Muscle of leg (tissue), 11 donors: ENCODE results near the gene MED28. TPM values are rescaled to one million over a fixed set of nuclear protein-coding genes. Genes with fewer than 3 reads are reported as not detected.
A peak's percentile ranks its signal among the peaks of the same experiment; 100 is the strongest.

Experiments used
- DNase-seq: peaks from one replicate; pipeline ENCODE4 v3.0.0; 2013
- H3K27ac ChIP-seq: one replicate; pipeline ENCODE4 v1.5.1; 2013; ENCODE audit warnings: mild to moderate bottlenecking, low read length, control low read depth
- H3K27me3 ChIP-seq: one replicate; pipeline ENCODE4 v1.6.1; 2013; ENCODE audit warnings: low read length; ENCODE audit not compliant: control insufficient read depth, insufficient read depth
- H3K36me3 ChIP-seq: one replicate; pipeline ENCODE4 v1.6.1; 2013; ENCODE audit warnings: low read length; ENCODE audit not compliant: control insufficient read depth, insufficient read depth
- H3K4me1 ChIP-seq: one replicate; pipeline ENCODE4 v1.6.1; 2013; ENCODE audit warnings: low read length; ENCODE audit not compliant: control insufficient read depth, insufficient read depth
- H3K4me3 ChIP-seq: one replicate; pipeline ENCODE4 v1.5.1; 2013; ENCODE audit warnings: low read length, control low read depth
- H3K9me3 ChIP-seq: replicated peaks from 2 replicates; pipeline ENCODE4 v1.6.1; 2013; ENCODE audit warnings: low read depth, low read length; ENCODE audit not compliant: control insufficient read depth
- WGBS: methylation state at CpG from one replicate; pipeline ENCODE4 v1.1.5; 2013; ENCODE audit warnings: missing lambda C conversion rate; ENCODE audit not compliant: insufficient coverage; 5-methylcytosine and 5-hydroxymethylcytosine counted together
- polyA plus RNA-seq, 8 donors: library from polyadenylated mRNA; unstranded; fragments of 120-200 nt; gene quantifications; one replicate each; pipeline versions ENCODE4 v1.2.1 to v1.2.3, GENCODE V29; 2013; ENCODE audit warnings: inconsistent platforms in 1 of 8, low replicate concordance in 1 of 8; ENCODE audit not compliant: insufficient read length in 8 of 8, insufficient read depth in 1 of 8
- total RNA-seq: library from RNA; stranded (reverse); fragments of 120-200 nt; gene quantifications from one replicate; pipeline ENCODE4 v1.2.4, GENCODE V29; 2013

The MED28 gene
- total and polyA plus RNA-seq, 9 donors = 15.5 to 33.1 (median 26.9) TPM

- no peaks in the 10 kb centered on the region for H3K9me3 ChIP-seq
- H3K4me3 ChIP-seq = no peak overlapping the region
- no peak overlapping the region for H3K27ac ChIP-seq
- DNase-seq = no peak
- H3K27me3 ChIP-seq = no peaks in the 10 kb centered on the region
- WGBS = 86% methylated on average over 16 of the region's 17 CpGs
- no peaks in the 10 kb centered on the region for H3K4me1 ChIP-seq
- peaks cover 34% of the 10 kb centered on the region for H3K36me3 ChIP-seq
These were observed 21.9 kb downstream of the MED28 start for GRCh38 chr4:17636341-17636695.

DNA sequence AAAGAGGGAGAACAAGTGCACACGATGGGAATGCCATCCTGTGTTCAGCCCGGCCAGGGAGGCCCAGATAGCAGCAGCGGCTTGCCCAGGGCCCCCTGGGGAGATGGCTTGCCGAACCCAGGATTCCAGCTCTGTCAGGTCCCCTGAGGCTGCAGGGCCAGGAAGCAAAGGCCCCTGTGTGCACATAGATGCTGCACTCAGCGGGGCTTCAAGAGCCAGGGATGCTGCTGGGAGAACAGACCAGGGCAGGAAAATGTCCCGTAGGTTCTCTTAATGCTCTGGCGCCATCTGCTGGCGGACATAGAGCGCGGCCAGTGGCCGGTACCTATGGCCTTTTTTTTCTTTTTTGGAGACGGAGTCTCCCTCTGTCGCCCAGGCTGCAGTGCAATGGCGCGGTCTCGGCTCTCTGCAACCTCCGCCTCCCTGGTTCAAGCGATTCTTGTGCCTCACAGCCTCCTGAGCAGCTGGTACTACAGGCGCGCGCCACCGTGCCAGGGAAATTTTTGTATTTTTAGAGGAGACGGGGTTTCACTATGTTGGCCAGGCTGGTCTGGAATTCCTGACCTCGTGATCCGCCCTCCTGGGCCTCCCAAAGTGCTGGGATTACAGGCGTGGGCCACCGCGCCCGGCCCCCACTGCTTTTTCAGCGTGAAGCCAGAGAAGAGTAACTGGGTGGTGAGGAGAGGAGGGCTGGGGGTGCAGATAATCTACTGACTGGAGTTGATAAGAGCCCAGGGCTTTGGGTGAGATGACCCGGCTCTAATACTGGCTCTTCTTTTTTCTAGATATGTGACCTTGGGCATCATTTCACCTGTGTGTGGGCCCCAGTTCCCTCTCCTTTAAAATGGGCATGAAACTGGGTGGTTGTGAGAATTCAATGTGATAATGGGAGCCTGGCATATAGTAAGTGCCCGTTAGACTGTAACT is 22.5 kb downstream of the MED28 start:
- Histone ChIP-seq H3K27ac (no peak overlapping the region), H3K4me1 (no peaks in the 10 kb centered on the region), H3K4me3 (no peak overlapping the region), H3K9me3 (no peaks in the 10 kb centered on the region), H3K36me3 (peaks cover 31% of the 10 kb centered on the region), H3K27me3 (no peaks in the 10 kb centered on the region)
- DNase-seq = peak; percentile 78
- 49% methylated on average over 21 of the region's 32 CpGs for WGBS

- WGBS = 86% methylated on average over 6 of the region's 7 CpGs
- H3K4me1 ChIP-seq = no peaks in the 10 kb centered on the region
- peaks cover 15% of the 10 kb centered on the region for H3K36me3 ChIP-seq
- H3K4me3 ChIP-seq = no peak overlapping the region
- peaks cover 14% of the 10 kb centered on the region for H3K9me3 ChIP-seq
- DNase-seq = no peak
- H3K27ac ChIP-seq = no peak overlapping the region
- H3K27me3 ChIP-seq = no peaks in the 10 kb centered on the region
These were observed 24.7 kb downstream of the MED28 start for GRCh38 chr4:17639136-17639535.

DNA sequence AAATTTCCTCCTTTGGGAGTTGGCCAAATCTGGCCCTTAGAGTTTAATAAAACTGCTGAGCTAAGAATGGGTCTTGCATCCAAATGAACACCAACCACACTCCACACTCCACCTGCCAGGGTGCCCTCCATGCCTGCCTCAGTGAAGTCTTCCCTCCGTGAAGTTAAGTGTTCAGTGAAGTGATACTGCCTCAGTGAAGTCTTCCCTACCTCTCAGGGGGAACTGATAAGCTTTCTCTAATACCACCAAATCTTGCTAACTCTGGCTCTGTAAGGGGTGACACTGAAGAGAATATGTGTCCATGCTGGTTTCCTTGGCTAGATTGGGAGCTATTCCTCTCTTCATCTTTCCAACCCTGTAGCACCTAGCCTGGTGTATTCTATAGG is 27.9 kb downstream of the MED28 start:
- WGBS = no CpG with 5 or more reads among the region's 1 CpG
- DNase-seq = no peak
- no peaks in the 10 kb centered on the region for H3K4me1 ChIP-seq

GRCh38 chr4:17646693-17647092 is 32.3 kb downstream of the MED28 start:
- H3K27ac ChIP-seq = no peak overlapping the region
- 67% methylated on average over 1 of the region's 3 CpGs for WGBS
- H3K27me3 ChIP-seq = no peaks in the 10 kb centered on the region
- H3K36me3 ChIP-seq = peaks cover 4% of the 10 kb centered on the region
- H3K9me3 ChIP-seq = peaks cover 17% of the 10 kb centered on the region
- DNase-seq = no peak
- no peaks in the 10 kb centered on the region for H3K4me1 ChIP-seq
- H3K4me3 ChIP-seq = no peak overlapping the region

More for the DNA sequence above, 27.9 kb downstream of the MED28 start:
- H3K27ac ChIP-seq = no peak overlapping the region
- H3K4me3 ChIP-seq = no peak overlapping the region
- peaks cover 4% of the 10 kb centered on the region for H3K36me3 ChIP-seq
- H3K9me3 ChIP-seq = peaks cover 17% of the 10 kb centered on the region
- H3K27me3 ChIP-seq = no peaks in the 10 kb centered on the region

DNA sequence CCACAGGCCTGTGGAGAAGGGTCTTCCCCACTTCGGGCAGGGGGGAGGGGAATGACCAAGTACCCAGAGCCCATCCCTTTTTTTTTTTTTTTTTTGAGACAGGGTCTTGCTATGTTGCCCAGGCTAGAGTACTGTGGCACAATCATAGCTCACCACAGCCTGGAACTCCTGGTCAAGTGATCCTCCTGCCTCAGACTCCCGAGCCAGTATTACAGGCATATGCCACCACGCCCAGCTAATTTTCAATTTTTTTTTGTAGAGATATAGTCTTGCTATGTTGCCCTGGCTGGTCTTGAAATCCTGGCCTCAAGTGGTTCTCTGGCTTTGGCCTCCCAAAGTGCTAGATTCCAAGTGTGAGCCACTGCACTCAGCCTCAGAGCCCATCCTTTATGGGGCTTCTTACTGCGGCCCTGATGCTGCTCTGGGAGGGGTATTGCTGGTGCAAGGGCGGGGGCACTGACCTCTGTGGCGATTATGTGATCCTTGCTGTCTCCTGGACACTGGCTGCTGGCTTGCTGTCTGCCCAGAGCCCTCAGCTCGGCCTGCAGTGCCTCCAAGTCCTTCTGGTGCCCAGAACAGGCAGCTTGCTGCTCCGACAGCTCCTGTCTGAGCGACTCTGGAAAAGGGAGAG is 32.9 kb downstream of the MED28 start:
- 75% methylated on average over 6 of the region's 9 CpGs for WGBS
- Histone ChIP-seq H3K36me3 (peaks cover 3% of the 10 kb centered on the region), H3K27ac (no peak overlapping the region), H3K9me3 (peaks cover 16% of the 10 kb centered on the region), H3K4me3 (no peak overlapping the region), H3K4me1 (no peaks in the 10 kb centered on the region), H3K27me3 (no peaks in the 10 kb centered on the region)
- DNase-seq = no peak

GRCh38 chr4:17647927-17648326 is 33.5 kb downstream of the MED28 start:
- Histone ChIP-seq H3K36me3 (no peaks in the 10 kb centered on the region), H3K4me3 (no peak overlapping the region), H3K9me3 (peaks cover 9% of the 10 kb centered on the region), H3K27ac (no peak overlapping the region), H3K4me1 (no peaks in the 10 kb centered on the region), H3K27me3 (no peaks in the 10 kb centered on the region)
- WGBS = 35% methylated on average over 3 of the region's 5 CpGs
- no peak for DNase-seq

DNA sequence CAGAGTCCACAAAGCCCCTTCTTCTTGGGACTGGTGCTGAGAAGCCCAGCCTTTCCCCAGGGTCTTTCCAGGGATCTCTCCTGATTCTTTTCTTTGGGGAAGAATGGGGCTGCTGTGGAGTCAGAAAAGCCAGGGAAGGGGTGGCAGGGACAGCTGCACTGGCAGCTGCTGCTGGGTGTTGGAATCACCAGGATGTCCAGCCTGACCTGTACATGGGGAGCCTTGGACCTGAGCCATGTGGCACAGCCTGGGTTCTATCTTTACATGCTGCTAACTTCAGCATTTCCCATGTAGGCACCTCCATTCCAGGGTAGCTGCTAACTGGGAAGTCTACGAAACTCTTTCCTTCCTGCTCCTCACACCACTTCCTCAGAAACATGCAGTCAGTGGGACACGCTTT is 36.0 kb downstream of the MED28 start:
- Histone ChIP-seq H3K4me3 (no peak overlapping the region), H3K9me3 (peaks cover 2% of the 10 kb centered on the region), H3K36me3 (no peaks in the 10 kb centered on the region), H3K27me3 (no peaks in the 10 kb centered on the region), H3K27ac (no peak overlapping the region), H3K4me1 (no peaks in the 10 kb centered on the region)
- 63% methylated on average over 1 of the region's 2 CpGs for WGBS
- DNase-seq = peak; percentile 32

DNA sequence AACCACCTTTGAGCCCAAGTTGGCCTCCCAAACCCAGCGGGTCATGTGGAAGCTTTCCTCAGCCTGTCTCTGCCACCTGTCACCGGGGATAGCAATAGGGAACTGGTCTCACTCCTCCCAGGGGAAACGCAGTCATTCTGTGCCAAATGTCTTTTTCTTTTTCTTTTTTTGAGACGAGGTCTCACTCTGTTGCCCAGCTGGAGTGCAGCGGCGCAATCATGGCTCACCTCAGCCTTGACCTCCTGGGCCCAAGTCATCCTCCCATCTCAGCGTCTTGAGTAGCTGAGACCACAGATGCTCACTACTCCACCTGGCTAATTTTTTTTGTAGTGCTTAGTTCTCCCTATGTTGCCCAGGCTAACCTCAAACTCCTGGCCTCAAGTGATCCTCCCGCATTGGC is 40.3 kb downstream of the MED28 start:
- Histone ChIP-seq H3K27me3 (peaks cover 2% of the 10 kb centered on the region), H3K36me3 (no peaks in the 10 kb centered on the region), H3K4me1 (no peaks in the 10 kb centered on the region), H3K27ac (no peak overlapping the region), H3K9me3 (no peaks in the 10 kb centered on the region), H3K4me3 (no peak overlapping the region)
- DNase-seq = no peak
- WGBS = 85% methylated on average over 8 of the region's 8 CpGs

GRCh38 chr4:17657090-17657489 is 42.6 kb downstream of the MED28 start:
- Histone ChIP-seq H3K27me3 (peaks cover 2% of the 10 kb centered on the region), H3K27ac (no peak overlapping the region), H3K4me3 (no peak overlapping the region), H3K9me3 (no peaks in the 10 kb centered on the region), H3K36me3 (no peaks in the 10 kb centered on the region), H3K4me1 (no peaks in the 10 kb centered on the region)
- DNase-seq = no peak
- no CpG with 5 or more reads among the region's 1 CpG for WGBS
